ENCODE results near the gene RALGAPA1. TPM values are rescaled to one million over a fixed set of nuclear protein-coding genes. Genes with fewer than 3 reads are reported as not detected.
"Not testable (repeated sequence)": the region's sequence is repeated elsewhere in the genome, so short reads cannot be mapped to it uniquely, and the experiment has no call there.

RALGAPA1 gene
- total RNA-seq, 1 donor from 2014 or later: 31.1 TPM

DNA sequence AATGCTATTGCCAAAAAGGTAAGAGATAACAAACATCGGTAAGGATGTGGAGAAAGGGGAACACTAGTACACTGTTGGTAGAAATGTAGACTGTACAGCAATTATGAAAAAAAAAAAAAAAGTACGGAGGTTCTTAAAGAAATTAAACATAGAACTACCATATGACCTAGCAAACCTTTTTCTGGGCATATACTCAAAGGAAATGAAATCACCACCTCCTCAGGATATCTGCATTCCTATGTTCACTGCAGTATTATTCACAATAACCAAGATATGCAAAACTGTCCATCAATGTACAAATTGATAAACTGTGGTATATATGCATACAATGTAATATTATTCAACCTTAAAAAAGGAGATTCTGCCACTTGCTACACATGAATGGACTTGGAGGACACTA, 214.5 kb downstream of the RALGAPA1 start:
- H3K27me3 ChIP-seq (ENCODE audit: control insufficient read depth, insufficient read depth, low read length): no peaks in the 10 kb centered on the region
- no peaks in the 10 kb centered on the region for H3K36me3 ChIP-seq (ENCODE audit: control insufficient read depth, insufficient read depth, low read length)
- H3K4me3 ChIP-seq (ENCODE audit: low read depth, low read length): no peak overlapping the region
- DNase-seq (ENCODE audit: low read depth): no peak
- no peak for TF ChIP-seq CTCF (IDR thresholded peaks at IDR 0.05; ENCODE audit: insufficient read depth, low read length, poor library complexity, severe bottlenecking)

GRCh38 chr14:35587373-35587772, 221.7 kb downstream of the RALGAPA1 start:
- H3K27me3 ChIP-seq (ENCODE audit: control insufficient read depth, insufficient read depth, low read length); H3K4me3 ChIP-seq (ENCODE audit: low read depth, low read length); DNase-seq (ENCODE audit: low read depth); H3K36me3 ChIP-seq (ENCODE audit: control insufficient read depth, insufficient read depth, low read length): not testable (repeated sequence)

DNA sequence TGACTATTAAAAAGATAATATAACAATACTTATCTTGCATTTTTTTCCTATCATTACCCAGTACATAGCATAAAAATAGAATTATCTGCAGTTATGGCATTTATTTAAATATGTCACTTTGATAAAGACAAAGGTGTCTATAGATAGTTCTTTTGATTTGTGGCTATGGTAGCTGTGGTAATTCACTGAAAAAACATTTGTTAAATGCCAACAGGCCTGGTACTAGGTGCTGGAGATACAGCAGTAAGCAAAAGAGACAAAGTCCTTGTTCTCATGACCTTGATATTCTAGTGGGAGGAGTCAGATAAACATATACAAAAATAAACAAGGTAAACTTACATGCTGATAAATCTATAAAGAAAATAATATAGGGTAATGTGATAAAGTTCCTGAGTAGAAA, 230.5 kb downstream of the RALGAPA1 start:
- DNase-seq (ENCODE audit: low read depth): no peak
- no peaks in the 10 kb centered on the region for H3K36me3 ChIP-seq (ENCODE audit: control insufficient read depth, insufficient read depth, low read length)
- no peak for TF ChIP-seq CTCF (IDR thresholded peaks at IDR 0.05; ENCODE audit: insufficient read depth, low read length, poor library complexity, severe bottlenecking)
- H3K4me3 ChIP-seq (ENCODE audit: low read depth, low read length): no peak overlapping the region
- no peaks in the 10 kb centered on the region for H3K27me3 ChIP-seq (ENCODE audit: control insufficient read depth, insufficient read depth, low read length)

GRCh38 chr14:35578135-35578534, 231.0 kb downstream of the RALGAPA1 start:
- no peak for TF ChIP-seq CTCF (IDR thresholded peaks at IDR 0.05; ENCODE audit: insufficient read depth, low read length, poor library complexity, severe bottlenecking)
- H3K27me3 ChIP-seq (ENCODE audit: control insufficient read depth, insufficient read depth, low read length): no peaks in the 10 kb centered on the region
- H3K36me3 ChIP-seq (ENCODE audit: control insufficient read depth, insufficient read depth, low read length): no peaks in the 10 kb centered on the region
- H3K4me3 ChIP-seq (ENCODE audit: low read depth, low read length): no peak overlapping the region
- no peak for DNase-seq (ENCODE audit: low read depth)

DNA sequence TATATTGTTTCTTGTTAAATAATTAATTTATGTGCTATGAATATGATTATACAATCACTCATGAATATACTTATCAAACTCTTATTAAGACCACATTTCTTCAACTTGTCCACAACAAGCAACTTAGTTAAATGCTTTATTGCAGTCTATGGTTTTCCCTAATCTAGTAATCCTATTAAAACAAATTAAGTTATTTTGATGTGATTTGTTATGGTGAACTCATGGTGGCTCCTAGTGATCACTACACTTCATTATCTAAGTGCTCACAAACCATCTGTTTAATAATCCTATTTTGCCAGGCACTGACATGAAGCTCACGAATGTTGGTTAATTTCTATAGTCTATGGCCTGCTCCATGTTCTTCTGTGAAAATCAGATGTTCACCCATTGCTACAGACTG, 232.2 kb downstream of the RALGAPA1 start:
- no peak for TF ChIP-seq CTCF (IDR thresholded peaks at IDR 0.05; ENCODE audit: insufficient read depth, low read length, poor library complexity, severe bottlenecking)
- no peaks in the 10 kb centered on the region for H3K36me3 ChIP-seq (ENCODE audit: control insufficient read depth, insufficient read depth, low read length)
- DNase-seq (ENCODE audit: low read depth): no peak
- H3K4me3 ChIP-seq (ENCODE audit: low read depth, low read length): no peak overlapping the region
- H3K27me3 ChIP-seq (ENCODE audit: control insufficient read depth, insufficient read depth, low read length): no peaks in the 10 kb centered on the region

GRCh38 chr14:35576260-35576659, 232.8 kb downstream of the RALGAPA1 start:
- no peak overlapping the region for H3K4me3 ChIP-seq (ENCODE audit: low read depth, low read length)
- no peak for TF ChIP-seq CTCF (IDR thresholded peaks at IDR 0.05; ENCODE audit: insufficient read depth, low read length, poor library complexity, severe bottlenecking)
- no peaks in the 10 kb centered on the region for H3K36me3 ChIP-seq (ENCODE audit: control insufficient read depth, insufficient read depth, low read length)
- no peak for DNase-seq (ENCODE audit: low read depth)
- no peaks in the 10 kb centered on the region for H3K27me3 ChIP-seq (ENCODE audit: control insufficient read depth, insufficient read depth, low read length)
